D341Med (cell line): ENCODE results near the gene ACTR2.
"Not testable (repeated sequence)": the region's sequence is repeated elsewhere in the genome, so short reads cannot be mapped to it uniquely, and the experiment has no call there.

Experiments used
- DNase-seq: peaks from one replicate; pipeline ENCODE4 v3.0.0; 2012; ENCODE audit warnings: low spot score

The ACTR2 gene

GRCh38 chr2:65231121-65231520 is 3.5 kb downstream of the ACTR2 start:
- DNase-seq = no peak

GRCh38 chr2:65231892-65232477 is 4.4 kb downstream of the ACTR2 start:
- no peak for DNase-seq

GRCh38 chr2:65232636-65233035 is 5.0 kb downstream of the ACTR2 start:
- DNase-seq = no peak

GRCh38 chr2:65240657-65241056 is 13.0 kb downstream of the ACTR2 start:
- no peak for DNase-seq

GRCh38 chr2:65244452-65244851 is 16.8 kb downstream of the ACTR2 start:
- DNase-seq = not testable (repeated sequence)

- no peak for DNase-seq
Measured at GRCh38 chr2:65252640-65253039, 25.0 kb downstream of the ACTR2 start.

- no peak for DNase-seq
Measured at GRCh38 chr2:65255356-65255755, 27.7 kb downstream of the ACTR2 start.

- no peak for DNase-seq
Measured at GRCh38 chr2:65256054-65256453, 28.4 kb downstream of the ACTR2 start.

- DNase-seq = not testable (repeated sequence)
Measured at GRCh38 chr2:65257866-65258265, 30.2 kb downstream of the ACTR2 start.

GRCh38 chr2:65261676-65262075 is 34.0 kb downstream of the ACTR2 start:
- DNase-seq = no peak

GRCh38 chr2:65263262-65263661 is 35.6 kb downstream of the ACTR2 start:
- DNase-seq = no peak

- DNase-seq = no peak
Measured at GRCh38 chr2:65263986-65264385, 36.4 kb downstream of the ACTR2 start.

GRCh38 chr2:65264821-65265670 is 37.4 kb downstream of the ACTR2 start:
- DNase-seq = no peak

GRCh38 chr2:65265671-65266045 is 38.0 kb downstream of the ACTR2 start:
- DNase-seq = no peak

- DNase-seq = no peak
Measured at GRCh38 chr2:65267008-65267407, 39.4 kb downstream of the ACTR2 start.

GRCh38 chr2:65268957-65269356 is 41.3 kb downstream of the ACTR2 start:
- no peak for DNase-seq

GRCh38 chr2:65273344-65273743 is 45.7 kb downstream of the ACTR2 start:
- no peak for DNase-seq

GRCh38 chr2:65275141-65275915 is 47.7 kb downstream of the ACTR2 start:
- no peak for DNase-seq

- DNase-seq = no peak
Measured at GRCh38 chr2:65276609-65277008, 49.0 kb downstream of the ACTR2 start.

- DNase-seq = no peak
Measured at GRCh38 chr2:65277118-65277517, 49.5 kb downstream of the ACTR2 start.

- DNase-seq = no peak
Measured at GRCh38 chr2:65277791-65278483, 50.3 kb downstream of the ACTR2 start.

GRCh38 chr2:65278531-65278981 is 50.9 kb downstream of the ACTR2 start:
- DNase-seq = no peak
